ENCODE data around the gene LRP1. TPM values are rescaled to one million over a fixed set of nuclear protein-coding genes. Genes with fewer than 3 reads are reported as not detected.

Gene LRP1
- total and polyA plus RNA-seq, 2 experiments from 2014 or later = 26.6 to 145 TPM

GRCh38 chr12:57225680-57226210 is 97.5 kb downstream of the LRP1 start:
- Mint-ChIP-seq H3K27me3 (ENCODE audit: insufficient read depth, low read depth, poor library complexity) (peaks cover 74% of the 10 kb centered on the region), H3K4me1 (peaks cover 63% of the 10 kb centered on the region), H3K9me3 (peaks cover 3% of the 10 kb centered on the region), H3K36me3 (ENCODE audit: low read depth) (peaks cover 14% of the 10 kb centered on the region), H3K4me3 (peak overlapping the region; percentile 71), H3K27ac (no peak overlapping the region)
- Histone ChIP-seq H3K27me3 (ENCODE audit: insufficient read depth) (peaks cover 84% of the 10 kb centered on the region), H3K4me1 (ENCODE audit: insufficient read depth) (peaks cover 63% of the 10 kb centered on the region), H3K4me2 (peak overlapping the region; percentile 87), H3K36me3 (ENCODE audit: insufficient read depth) (no peaks in the 10 kb centered on the region), H3F3A (replicated peaks; ENCODE audit: low read depth) (peaks cover 36% of the 10 kb centered on the region), H3K9me2 (ENCODE audit: insufficient read depth) (no peaks in the 10 kb centered on the region), H3K79me2 (replicated peaks; ENCODE audit: insufficient read depth) (peaks cover 11% of the 10 kb centered on the region), H3K4me3 (peak overlapping the region; percentile 61), H2AFZ (peak overlapping the region; percentile 92), H4K20me1 (replicated peaks; ENCODE audit: insufficient read depth) (peaks cover 10% of the 10 kb centered on the region), H3K27ac (ENCODE audit: low read depth) (no peak overlapping the region)
- TF ChIP-seq, protein P1, sequence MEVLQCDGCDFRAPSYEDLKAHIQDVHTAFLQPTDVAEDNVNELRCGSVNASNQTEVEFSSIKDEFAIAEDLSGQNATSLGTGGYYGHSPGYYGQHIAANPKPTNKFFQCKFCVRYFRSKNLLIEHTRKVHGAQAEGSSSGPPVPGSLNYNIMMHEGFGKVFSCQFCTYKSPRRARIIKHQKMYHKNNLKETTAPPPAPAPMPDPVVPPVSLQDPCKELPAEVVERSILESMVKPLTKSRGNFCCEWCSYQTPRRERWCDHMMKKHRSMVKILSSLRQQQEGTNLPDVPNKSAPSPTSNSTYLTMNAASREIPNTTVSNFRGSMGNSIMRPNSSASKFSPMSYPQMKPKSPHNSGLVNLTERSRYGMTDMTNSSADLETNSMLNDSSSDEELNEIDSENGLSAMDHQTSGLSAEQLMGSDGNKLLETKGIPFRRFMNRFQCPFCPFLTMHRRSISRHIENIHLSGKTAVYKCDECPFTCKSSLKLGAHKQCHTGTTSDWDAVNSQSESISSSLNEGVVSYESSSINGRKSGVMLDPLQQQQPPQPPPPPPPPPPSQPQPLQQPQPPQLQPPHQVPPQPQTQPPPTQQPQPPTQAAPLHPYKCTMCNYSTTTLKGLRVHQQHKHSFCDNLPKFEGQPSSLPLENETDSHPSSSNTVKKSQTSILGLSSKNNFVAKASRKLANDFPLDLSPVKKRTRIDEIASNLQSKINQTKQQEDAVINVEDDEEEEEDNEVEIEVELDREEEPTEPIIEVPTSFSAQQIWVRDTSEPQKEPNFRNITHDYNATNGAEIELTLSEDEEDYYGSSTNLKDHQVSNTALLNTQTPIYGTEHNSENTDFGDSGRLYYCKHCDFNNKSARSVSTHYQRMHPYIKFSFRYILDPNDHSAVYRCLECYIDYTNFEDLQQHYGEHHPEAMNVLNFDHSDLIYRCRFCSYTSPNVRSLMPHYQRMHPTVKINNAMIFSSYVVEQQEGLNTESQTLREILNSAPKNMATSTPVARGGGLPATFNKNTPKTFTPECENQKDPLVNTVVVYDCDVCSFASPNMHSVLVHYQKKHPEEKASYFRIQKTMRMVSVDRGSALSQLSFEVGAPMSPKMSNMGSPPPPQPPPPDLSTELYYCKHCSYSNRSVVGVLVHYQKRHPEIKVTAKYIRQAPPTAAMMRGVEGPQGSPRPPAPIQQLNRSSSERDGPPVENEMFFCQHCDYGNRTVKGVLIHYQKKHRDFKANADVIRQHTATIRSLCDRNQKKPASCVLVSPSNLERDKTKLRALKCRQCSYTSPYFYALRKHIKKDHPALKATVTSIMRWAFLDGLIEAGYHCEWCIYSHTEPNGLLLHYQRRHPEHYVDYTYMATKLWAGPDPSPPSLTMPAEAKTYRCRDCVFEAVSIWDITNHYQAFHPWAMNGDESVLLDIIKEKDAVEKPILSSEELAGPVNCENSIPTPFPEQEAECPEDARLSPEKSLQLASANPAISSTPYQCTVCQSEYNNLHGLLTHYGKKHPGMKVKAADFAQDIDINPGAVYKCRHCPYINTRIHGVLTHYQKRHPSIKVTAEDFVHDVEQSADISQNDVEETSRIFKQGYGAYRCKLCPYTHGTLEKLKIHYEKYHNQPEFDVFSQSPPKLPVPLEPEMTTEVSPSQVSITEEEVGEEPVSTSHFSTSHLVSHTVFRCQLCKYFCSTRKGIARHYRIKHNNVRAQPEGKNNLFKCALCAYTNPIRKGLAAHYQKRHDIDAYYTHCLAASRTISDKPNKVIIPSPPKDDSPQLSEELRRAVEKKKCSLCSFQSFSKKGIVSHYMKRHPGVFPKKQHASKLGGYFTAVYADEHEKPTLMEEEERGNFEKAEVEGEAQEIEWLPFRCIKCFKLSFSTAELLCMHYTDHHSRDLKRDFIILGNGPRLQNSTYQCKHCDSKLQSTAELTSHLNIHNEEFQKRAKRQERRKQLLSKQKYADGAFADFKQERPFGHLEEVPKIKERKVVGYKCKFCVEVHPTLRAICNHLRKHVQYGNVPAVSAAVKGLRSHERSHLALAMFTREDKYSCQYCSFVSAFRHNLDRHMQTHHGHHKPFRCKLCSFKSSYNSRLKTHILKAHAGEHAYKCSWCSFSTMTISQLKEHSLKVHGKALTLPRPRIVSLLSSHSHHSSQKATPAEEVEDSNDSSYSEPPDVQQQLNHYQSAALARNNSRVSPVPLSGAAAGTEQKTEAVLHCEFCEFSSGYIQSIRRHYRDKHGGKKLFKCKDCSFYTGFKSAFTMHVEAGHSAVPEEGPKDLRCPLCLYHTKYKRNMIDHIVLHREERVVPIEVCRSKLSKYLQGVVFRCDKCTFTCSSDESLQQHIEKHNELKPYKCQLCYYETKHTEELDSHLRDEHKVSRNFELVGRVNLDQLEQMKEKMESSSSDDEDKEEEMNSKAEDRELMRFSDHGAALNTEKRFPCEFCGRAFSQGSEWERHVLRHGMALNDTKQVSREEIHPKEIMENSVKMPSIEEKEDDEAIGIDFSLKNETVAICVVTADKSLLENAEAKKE (CRISPR knock-in tag; IDR thresholded peaks at IDR 0.05) = no peak
- no peak for TF ChIP-seq ZNF331 (CRISPR knock-in tag; IDR thresholded peaks at IDR 0.05; ENCODE audit: low read depth)
- peak; percentile 62 for TF ChIP-seq EZH2 (IDR thresholded peaks at IDR 0.05; ENCODE audit: low read depth, unreplicated experiment)
- no peak for TF ChIP-seq POLR2AphosphoS5 (IDR thresholded peaks at IDR 0.05; ENCODE audit: low read depth)
- no peak for DNase-seq (ENCODE audit: low spot score)
- peak; percentile 0; the same call in 2 of the 3 replicates for ATAC-seq
